IMR-90 (cell line): ENCODE data around the gene PLXNA4. TPM values are rescaled to one million over a fixed set of nuclear protein-coding genes. Genes with fewer than 3 reads are reported as not detected.

Experiments used
- ATAC-seq: fragments of 200-7000 bp; cut with Tn5 transposase; 2 replicates; pipeline ENCODE4 v1.9.1; 2020; ENCODE audit warnings: low read depth, mild to moderate bottlenecking, moderate library complexity
- BruUV-seq: library from RNA; stranded (reverse); fragments of 400-500 nt; replicated peaks from 2 replicates; lab custom pipeline; 2021; lab: Mats Ljungman, UMichigan
- CTCF ChIA-PET: fragments of 300-600 bp; formaldehyde crosslinking; extraction: SDS; loops from one replicate; lab custom pipeline; 2021; ENCODE audit warnings: antibody characterized with exemption; lab: Yijun Ruan, JAX
- POLR2A ChIA-PET: fragments of 300-600 bp; sonication (Branson Sonifier 250); formaldehyde crosslinking; loops from one replicate; lab custom pipeline; 2022; ENCODE audit warnings: antibody characterized with exemption; ENCODE audit not compliant: unreplicated experiment; lab: Charles Lee
- DNase-seq: peaks from one replicate; pipeline ENCODE4 v3.0.0; 2013
- H2AFZ ChIP-seq: replicated peaks from 2 replicates; pipeline ENCODE3; 2013; ENCODE audit warnings: low read length, mild to moderate bottlenecking; ENCODE audit not compliant: poor library complexity
- H2AK5ac ChIP-seq: 2 replicates; pipeline ENCODE4 v1.6.1; 2013; ENCODE audit warnings: low read depth, low read length, inconsistent platforms
- H2AK9ac ChIP-seq: replicated peaks from 2 replicates; pipeline ENCODE3; 2013; ENCODE audit warnings: mild to moderate bottlenecking, low read depth, low read length, moderate library complexity; ENCODE audit not compliant: poor library complexity
- H2BK120ac ChIP-seq: 2 replicates; pipeline ENCODE4 v1.6.1; 2013; ENCODE audit warnings: low read depth, low read length, inconsistent platforms
- H2BK15ac ChIP-seq: 3 replicates; pipeline ENCODE4 v1.6.1; 2013; ENCODE audit warnings: low read depth, low read length, inconsistent platforms
- H2BK20ac ChIP-seq: 2 replicates; pipeline ENCODE4 v1.6.1; 2013; ENCODE audit warnings: low read depth, mild to moderate bottlenecking, inconsistent platforms, low read length, moderate library complexity
- H2BK5ac ChIP-seq: 2 replicates; pipeline ENCODE4 v1.6.1; 2013; ENCODE audit warnings: mild to moderate bottlenecking, low read depth, low read length, inconsistent platforms; ENCODE audit not compliant: poor library complexity, severe bottlenecking
- H3K14ac ChIP-seq: replicated peaks from 2 replicates; pipeline ENCODE4 v1.6.1; 2013; ENCODE audit warnings: low read depth, low read length, inconsistent platforms
- H3K18ac ChIP-seq: 2 replicates; pipeline ENCODE4 v1.6.1; 2013; ENCODE audit warnings: low read depth, low read length, control low read depth
- H3K23ac ChIP-seq: 2 replicates; pipeline ENCODE4 v1.6.1; 2013; ENCODE audit warnings: low read depth, low read length, inconsistent platforms
- H3K27ac ChIP-seq: 2 replicates; pipeline ENCODE4 v1.5.1; 2013; ENCODE audit warnings: mild to moderate bottlenecking, control low read depth, low read length; ENCODE audit not compliant: insufficient read depth
- H3K27me3 ChIP-seq: 2 replicates; pipeline ENCODE4 v1.6.1; 2013; ENCODE audit warnings: low read length; ENCODE audit not compliant: control insufficient read depth, insufficient read depth
- H3K36me3 ChIP-seq: 2 replicates; pipeline ENCODE4 v1.6.1; 2013; ENCODE audit warnings: low read length, mixed read lengths; ENCODE audit not compliant: control insufficient read depth, insufficient read depth
- H3K4ac ChIP-seq: 2 replicates; pipeline ENCODE4 v1.6.1; 2013; ENCODE audit warnings: low read depth, low read length, inconsistent platforms
- H3K4me1 ChIP-seq: 2 replicates; pipeline ENCODE4 v1.6.1; 2013; ENCODE audit warnings: low read length, mixed read lengths; ENCODE audit not compliant: control insufficient read depth, insufficient read depth
- H3K4me2 ChIP-seq: 2 replicates; pipeline ENCODE4 v1.6.1; 2013; ENCODE audit warnings: low read depth, mild to moderate bottlenecking, control low read depth, low read length, moderate library complexity
- H3K4me3 ChIP-seq: 2 replicates; pipeline ENCODE4 v1.5.1; 2013; ENCODE audit warnings: low read depth, mild to moderate bottlenecking, control low read depth, low read length, moderate library complexity; ENCODE audit not compliant: insufficient read depth
- H3K56ac ChIP-seq: 2 replicates; pipeline ENCODE4 v1.6.1; 2013; ENCODE audit warnings: low read length, inconsistent platforms; ENCODE audit not compliant: insufficient read depth; ENCODE audit errors: extremely low read depth
- H3K79me1 ChIP-seq, 2 experiments: 2 replicates each; pipeline ENCODE4 v1.6.1; 2013; ENCODE audit warnings: low read length in 2 of 2, inconsistent platforms in 1 of 2, low read depth in 1 of 2
- H3K9ac ChIP-seq: 2 replicates; pipeline ENCODE4 v1.6.1; 2013; ENCODE audit warnings: low read depth, low read length, control low read depth
- H3K9me1 ChIP-seq: 2 replicates; pipeline ENCODE4 v1.6.1; 2013; ENCODE audit warnings: low read length, inconsistent platforms; ENCODE audit not compliant: insufficient read depth
- H3K9me3 ChIP-seq: 2 replicates; pipeline ENCODE4 v1.6.1; 2013; ENCODE audit warnings: low read length; ENCODE audit not compliant: control insufficient read depth, insufficient read depth
- H4K20me1 ChIP-seq: 2 replicates; pipeline ENCODE4 v1.6.1; 2013; ENCODE audit warnings: low read length, inconsistent platforms; ENCODE audit not compliant: insufficient read depth
- H4K5ac ChIP-seq: 2 replicates; pipeline ENCODE4 v1.6.1; 2013; ENCODE audit warnings: mild to moderate bottlenecking, low read depth, low read length, control low read depth
- H4K8ac ChIP-seq, 2 experiments: 2 replicates each; pipeline ENCODE4 v1.6.1; 2013; ENCODE audit warnings: low read depth in 2 of 2, low read length in 2 of 2, control low read depth in 1 of 2, inconsistent platforms in 1 of 2
- H4K91ac ChIP-seq: 2 replicates; pipeline ENCODE4 v1.6.1; 2013; ENCODE audit warnings: low read depth, low read length, inconsistent platforms; ENCODE audit not compliant: insufficient read depth
- MXI1 ChIP-seq: IDR thresholded peaks from 2 replicates; pipeline ENCODE4 v1.6.1; 2012; ENCODE audit warnings: low read depth, mild to moderate bottlenecking, low read length, moderate library complexity, borderline replicate concordance
- dilution Hi-C: fragments of 300-500 bp; cut with HindIII; formaldehyde crosslinking; loops from one replicate; pipeline ENCODE4 v1.14.3; 2018; ENCODE audit warnings: low sequenced_read_pairs; ENCODE audit not compliant: unreplicated experiment
- in situ Hi-C: fragments of 300-500 bp; cut with MboI; formaldehyde crosslinking; loops from 3 replicates; pipeline ENCODE4 v1.14.3; 2019; ENCODE audit warnings: low sequenced_read_pairs, inconsistent platforms, mixed read lengths
- intact Hi-C: fragments of 100-400 bp; cut with micrococcal nuclease; formaldehyde crosslinking; loops from 2 replicates; pipeline ENCODE4 v1.10.0; 2022
- polyA plus RNA-seq, 3 experiments: library from polyadenylated mRNA; depleted of rRNA; stranded (reverse); fragments of >200 nt; gene quantifications; 2 replicates each; pipeline ENCODE4 v1.2.3, GENCODE V29; 2012; ENCODE audit warnings: low replicate concordance in 1 of 3
- total RNA-seq: library from RNA; depleted of rRNA; stranded (reverse); fragments of >200 nt; gene quantifications from 2 replicates; pipeline ENCODE4 v1.2.3, GENCODE V29; 2012

Gene PLXNA4
- total and polyA plus RNA-seq, 2 of the 4 experiments (the other 2 are of a cell fraction): under 0.01 TPM

GRCh38 chr7:132588596-132588995 lies 12.3 kb upstream of the PLXNA4 start:
- H2BK120ac ChIP-seq: no peak overlapping the region
- H3K4ac ChIP-seq: no peak overlapping the region
- no peak overlapping the region for H3K18ac ChIP-seq
- no peaks in the 10 kb centered on the region; the same call in 1 of the 2 replicates for H3K27me3 ChIP-seq
- no peaks in the 10 kb centered on the region for H3K9me3 ChIP-seq
- no peak overlapping the region for H2AFZ ChIP-seq
- H2BK5ac ChIP-seq: no peak overlapping the region
- H2AK9ac ChIP-seq: no peak overlapping the region
- no peak overlapping the region for H2AK5ac ChIP-seq
- no peak overlapping the region for H3K4me3 ChIP-seq
- DNase-seq (no peak), ATAC-seq (no peak)
- dilution Hi-C loops: no loop called here
- H3K9me1 ChIP-seq: no peaks in the 10 kb centered on the region
- no peak for TF ChIP-seq MXI1
- POLR2A ChIA-PET: no interaction called here
- H3K4me1 ChIP-seq: no peaks in the 10 kb centered on the region
- in situ Hi-C loops: loop anchor here (25.0 kb wide), 1 partner anchor 626 kb away; no protein-coding TSS in a partner anchor
- H3K36me3 ChIP-seq: no peaks in the 10 kb centered on the region
- no peak overlapping the region for H2BK20ac ChIP-seq
- H4K5ac ChIP-seq: no peak overlapping the region
- no peak overlapping the region for H2BK15ac ChIP-seq
- no peak overlapping the region for H4K8ac ChIP-seq
- no peak overlapping the region for H3K4me2 ChIP-seq
- intact Hi-C loops: no loop called here
- H4K91ac ChIP-seq: no peak overlapping the region
- H3K14ac ChIP-seq: no peak overlapping the region
- BruUV-seq: no TSS peak
- no peak overlapping the region for H3K9ac ChIP-seq
- no peak overlapping the region for H3K23ac ChIP-seq
- no peak overlapping the region for H3K56ac ChIP-seq
- H4K20me1 ChIP-seq: no peaks in the 10 kb centered on the region
- H3K79me1 ChIP-seq: no peaks in the 10 kb centered on the region
- H3K27ac ChIP-seq: no peak overlapping the region
- CTCF ChIA-PET: interaction anchor here (2.4 kb wide), 1 partner anchor 8 kb away, joined by 9 read pairs; no protein-coding TSS in a partner anchor
